Ramos (cell line): ENCODE data around the gene KCNQ5.

ENCODE experiments used
- in situ Hi-C: fragments of 300-500 bp; cut with MboI; formaldehyde crosslinking; loops from one replicate; pipeline ENCODE4 v1.14.3; 2022; ENCODE audit warnings: low sequenced_read_pairs; ENCODE audit not compliant: unreplicated experiment

KCNQ5 gene

DNA sequence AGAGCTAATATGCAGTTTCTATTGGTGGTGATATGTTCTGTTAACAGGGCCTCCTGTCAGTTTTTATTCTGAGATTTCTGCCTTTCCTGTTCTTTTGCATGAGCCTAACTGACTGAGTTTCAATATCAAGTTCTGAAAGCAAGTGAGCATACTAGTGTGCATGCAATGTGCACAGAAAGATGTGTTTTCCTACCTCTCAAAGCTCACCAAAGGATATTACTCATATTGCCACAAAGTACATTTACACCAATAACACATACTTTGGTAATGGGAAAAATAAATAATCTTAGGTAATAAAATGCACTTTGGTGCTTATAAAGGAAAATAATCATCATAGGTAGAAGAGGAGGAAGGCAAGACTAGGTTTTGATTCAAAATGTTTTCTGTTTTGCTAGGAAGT, 408.4 kb downstream of the KCNQ5 start:
- in situ Hi-C loops = no loop called here

DNA sequence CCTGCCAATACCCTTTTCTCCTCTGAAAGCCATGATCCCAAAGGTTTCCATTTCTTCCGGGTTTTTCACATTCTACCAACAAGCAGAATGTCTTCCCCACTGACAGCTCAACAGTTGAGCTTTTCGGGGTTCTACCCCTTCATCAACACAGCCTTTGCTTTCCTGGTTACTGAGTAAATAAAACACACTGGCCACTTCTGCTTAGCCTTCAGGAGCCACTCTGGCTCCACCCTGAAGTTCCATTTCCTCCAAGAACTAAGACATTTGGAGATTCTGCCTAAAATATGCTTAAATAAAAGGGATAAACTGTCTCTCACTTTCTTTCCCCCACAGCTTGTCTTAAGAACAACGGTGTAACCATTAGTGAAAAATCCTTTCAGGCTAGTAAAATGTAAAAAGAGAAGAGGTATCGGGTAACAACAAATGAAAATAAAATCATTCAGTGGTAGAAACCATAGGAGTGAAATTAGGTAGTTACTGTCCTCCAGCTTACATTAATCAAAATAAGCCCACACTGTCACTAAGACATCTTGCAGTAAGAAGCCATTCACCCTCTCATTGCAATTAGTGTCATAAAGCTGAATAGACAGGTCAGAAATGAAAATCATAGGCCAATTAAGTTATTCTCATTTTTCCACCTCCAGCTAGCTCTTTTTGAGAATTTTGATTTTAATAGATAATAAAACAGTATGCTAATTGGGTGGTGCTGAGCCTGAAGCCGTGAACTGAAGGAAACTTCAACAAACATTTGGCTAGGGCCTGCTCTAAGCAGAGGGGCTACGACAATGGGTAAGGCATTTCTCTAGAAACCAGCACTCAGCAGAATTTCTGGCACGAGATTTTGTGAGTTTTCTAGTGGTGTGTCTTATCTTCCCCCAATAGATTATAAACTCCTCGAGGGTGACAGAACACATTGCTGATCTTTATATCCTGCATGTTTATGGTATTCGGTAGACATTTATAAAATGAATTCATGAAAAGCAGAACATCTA, 409.2 kb downstream of the KCNQ5 start:
- in situ Hi-C loops = no loop called here

DNA sequence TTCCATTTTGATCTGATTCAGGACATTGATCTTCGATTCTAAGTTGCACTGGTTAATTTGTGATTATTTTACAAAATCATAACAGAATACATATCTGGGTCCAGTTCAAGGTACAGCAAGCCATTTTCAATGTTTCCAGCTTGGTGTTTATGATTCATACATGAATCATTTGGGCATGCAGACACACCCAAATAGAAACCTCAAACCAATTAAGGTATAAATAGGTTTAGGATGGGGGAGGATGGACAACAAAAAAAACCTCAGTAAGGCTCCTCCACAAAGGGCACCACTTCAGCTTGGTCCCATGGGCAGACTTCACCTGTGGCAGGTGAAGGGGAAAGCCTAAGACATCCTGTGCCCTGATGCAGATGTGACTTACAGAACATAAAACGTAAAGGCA, 410.7 kb downstream of the KCNQ5 start:
- in situ Hi-C loops = no loop called here

DNA sequence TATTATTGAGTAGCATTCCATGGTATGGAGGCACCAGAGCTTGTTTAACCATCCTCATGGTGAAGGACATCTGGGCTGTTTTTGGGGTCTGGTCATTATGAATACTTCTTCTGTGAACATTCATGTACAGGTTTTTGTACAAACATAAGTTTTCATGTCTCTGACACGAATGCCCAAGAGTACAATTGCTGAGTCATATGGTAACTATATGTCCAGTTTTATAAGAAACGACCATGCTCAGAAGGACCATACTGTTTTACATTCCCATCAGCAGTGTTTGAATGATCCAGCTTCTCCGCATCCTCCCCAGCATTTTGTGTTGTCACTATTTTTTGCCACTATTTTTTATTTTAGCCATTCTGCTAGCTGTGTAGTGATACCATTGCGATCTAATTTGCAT, 414.8 kb downstream of the KCNQ5 start:
- in situ Hi-C loops = no loop called here

DNA sequence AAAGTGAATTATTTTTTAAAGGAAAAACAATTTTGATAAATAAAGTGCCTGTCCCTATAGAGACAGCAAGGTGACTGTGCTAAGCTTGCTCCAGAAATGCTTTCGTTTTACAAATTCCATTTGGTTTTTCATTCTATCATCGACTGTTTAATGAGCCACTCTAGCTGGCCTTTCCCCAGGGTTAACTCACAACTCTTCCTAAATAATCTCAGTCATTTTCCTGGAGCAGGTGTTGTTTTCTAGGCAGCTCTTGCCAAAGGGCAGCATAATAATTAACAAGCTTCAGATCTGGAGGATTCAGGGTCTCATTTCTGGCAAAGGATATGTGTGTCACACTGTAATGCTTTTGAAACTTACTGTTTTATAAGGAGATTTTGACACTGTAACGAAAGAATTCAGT, 419.2 kb downstream of the KCNQ5 start:
- in situ Hi-C loops = no loop called here

DNA sequence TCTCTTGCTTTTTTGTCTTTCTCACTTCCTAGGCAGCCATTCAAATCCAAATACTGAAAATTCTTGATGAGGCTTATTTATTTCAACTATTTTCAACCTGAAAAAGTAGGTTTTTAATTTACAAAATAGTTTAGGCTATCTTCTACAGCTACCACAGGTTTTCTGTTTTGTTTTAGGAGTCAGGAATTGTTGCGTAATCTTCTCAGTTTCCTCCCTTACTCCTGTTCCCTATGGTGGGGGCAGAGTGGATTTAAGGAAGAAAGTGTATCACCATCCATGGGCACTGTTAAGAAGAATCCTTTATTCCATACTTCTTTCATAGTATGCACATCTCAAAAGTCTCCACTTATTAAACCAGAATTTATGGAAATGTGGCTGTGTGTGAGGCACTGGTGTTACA, 421.0 kb downstream of the KCNQ5 start:
- in situ Hi-C loops = no loop called here

DNA sequence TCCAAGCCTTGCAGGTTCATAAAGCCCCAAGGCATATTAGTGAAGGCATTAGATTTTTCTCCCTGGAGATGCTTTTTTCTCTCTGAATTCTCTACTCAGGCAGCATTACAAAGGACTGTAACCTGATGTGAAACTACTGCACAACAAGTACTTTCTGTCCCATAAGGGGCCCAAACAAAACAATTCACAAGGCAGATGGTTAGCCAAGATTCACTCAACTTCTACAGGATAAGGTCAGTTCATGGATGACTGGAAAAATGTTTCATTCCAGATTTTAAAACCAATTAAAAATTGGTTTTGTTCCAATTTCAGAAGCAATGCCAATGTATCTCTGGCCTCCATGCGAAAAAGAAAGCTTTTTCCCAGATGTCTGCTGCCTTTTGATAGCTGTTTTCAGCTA, 421.6 kb downstream of the KCNQ5 start:
- in situ Hi-C loops = no loop called here

DNA sequence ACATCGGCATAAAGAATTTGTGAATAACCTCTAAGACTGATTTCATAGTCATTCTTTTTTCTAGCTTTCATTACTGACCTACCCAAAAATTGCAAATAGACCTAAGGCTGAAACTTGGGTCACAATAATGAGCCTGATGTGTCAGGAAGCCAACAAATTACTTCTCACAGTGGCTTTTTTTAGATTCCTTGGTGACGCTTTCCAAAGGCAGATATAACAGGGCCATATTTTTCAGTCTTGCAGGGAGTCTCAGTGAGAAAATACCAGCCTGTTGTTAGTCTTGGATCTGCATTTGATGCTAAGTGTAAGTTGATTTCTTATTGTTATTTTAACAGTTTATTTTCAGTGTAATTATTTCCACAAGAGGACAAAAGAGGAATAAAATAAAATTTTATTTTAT, 423.7 kb downstream of the KCNQ5 start:
- in situ Hi-C loops = no loop called here

DNA sequence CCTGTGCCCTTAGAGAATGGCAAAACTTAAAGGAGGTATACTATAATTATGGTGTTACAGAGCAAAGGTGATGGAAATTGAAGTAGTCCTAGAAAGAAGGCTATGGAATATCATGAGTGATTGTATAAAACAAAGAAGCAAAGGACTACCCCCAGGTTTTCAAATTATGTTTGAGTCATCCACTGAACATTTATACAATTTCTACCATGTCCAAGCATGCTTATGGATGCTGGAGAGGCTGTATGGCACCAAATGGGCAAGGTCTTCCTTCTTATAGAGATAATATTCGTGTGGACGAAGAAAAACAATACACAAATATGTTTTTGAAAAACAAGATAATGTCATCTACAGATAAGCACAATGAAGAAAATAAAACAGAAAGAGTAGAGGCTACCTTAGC, 425.9 kb downstream of the KCNQ5 start:
- in situ Hi-C loops = no loop called here

DNA sequence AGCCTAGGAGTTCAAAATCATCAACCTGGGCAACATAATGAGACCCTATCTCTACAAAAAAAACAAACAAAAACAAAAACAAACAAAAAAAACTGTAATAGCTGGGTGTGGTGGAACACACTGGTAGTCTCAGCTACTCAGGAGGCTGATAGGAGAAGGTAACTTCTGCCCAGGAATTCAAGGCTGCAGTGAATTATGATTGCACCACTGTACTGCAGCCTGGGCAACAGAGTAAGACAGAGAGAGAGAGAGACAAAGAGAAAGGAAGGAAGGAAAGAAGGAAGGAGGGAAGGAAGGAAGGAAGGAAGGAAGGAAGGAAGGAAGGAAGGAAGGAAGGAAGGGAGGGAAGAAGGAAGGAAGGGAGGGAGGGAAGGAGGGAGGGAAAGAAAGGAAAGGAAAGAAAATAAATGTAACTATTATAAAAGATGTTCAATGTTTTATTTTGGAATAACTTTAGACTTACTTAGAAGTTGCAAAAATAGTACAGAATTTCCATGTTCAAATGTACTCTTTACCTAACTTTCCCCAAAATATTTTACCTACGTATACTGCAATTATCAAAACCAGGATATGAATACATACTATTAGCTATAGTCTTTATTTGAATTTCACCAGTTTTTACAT, 428.2 kb downstream of the KCNQ5 start:
- in situ Hi-C loops = no loop called here

DNA sequence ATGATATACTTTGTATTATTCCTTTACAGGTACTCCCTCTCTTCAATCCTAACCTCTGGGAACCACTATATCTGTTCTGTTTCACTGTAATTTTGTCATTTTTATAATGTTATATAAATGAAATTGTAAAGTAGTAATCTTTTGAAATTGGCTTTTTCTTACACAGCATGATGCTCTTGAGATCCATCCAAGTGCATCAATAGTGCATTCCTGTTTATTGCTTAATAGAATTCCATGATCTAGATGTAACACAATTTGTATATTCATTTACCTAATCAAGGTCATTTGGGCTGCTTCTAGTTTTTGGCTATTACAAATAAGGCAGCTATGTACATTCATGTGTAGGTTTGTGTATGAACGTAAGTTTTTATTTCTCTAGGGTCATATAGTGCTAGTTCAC, 428.8 kb downstream of the KCNQ5 start:
- in situ Hi-C loops = no loop called here

DNA sequence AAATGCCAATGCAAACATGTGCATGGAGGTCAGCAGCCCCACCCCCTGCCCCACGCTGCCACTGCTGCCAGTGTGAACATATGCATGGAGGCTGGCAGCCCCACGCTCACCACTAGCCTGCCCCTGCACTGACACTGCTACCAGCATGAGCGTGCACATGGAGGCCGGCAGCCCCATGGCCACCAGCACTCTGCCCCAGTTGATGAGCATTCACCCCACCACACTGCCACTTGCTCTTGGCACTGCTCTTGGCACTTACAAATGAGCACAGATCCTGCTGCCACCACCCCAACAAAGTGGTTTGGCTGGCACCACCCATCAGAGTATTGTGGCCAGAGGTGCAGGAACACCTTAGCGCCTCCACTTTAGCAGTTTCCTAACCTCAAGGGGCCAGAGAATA, 429.3 kb downstream of the KCNQ5 start:
- in situ Hi-C loops = no loop called here

DNA sequence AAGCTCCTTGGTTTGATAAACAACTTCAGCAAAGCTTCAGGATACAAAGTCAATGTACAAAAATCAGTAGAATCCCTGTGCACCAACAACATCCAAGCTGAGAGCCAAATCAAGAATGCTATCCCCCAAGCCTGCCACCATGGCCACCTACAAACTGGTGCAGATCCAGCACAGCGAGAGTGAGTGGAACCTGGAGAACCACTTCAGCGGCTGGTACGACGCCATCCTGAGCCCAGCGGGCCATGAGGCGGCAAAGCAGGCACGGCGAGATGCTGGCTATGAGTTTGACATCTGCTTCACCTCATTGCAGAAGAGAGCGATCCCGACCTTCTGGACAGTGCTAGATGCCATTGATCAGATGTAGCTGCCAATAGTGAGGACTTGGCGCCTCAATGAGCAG, 433.1 kb downstream of the KCNQ5 start:
- in situ Hi-C loops = no loop called here

DNA sequence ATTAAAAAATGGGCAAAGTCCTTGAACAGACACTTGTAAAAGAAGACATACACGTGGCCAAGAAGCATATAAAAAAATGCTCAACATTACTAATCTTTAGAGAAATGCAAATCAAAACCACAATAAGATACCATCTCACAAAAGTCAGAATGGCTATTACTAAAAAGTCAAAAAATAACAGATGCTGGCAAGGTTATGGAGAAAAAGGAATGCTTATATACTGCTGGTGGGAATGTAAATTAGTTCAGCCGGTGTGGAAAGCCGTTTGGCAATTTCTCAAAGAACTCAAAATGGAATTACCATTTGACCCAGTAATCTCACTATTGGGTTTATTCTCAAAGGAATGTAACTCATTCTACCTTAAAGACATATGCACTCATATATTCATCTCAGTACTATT, 436.9 kb downstream of the KCNQ5 start:
- in situ Hi-C loops = no loop called here

DNA sequence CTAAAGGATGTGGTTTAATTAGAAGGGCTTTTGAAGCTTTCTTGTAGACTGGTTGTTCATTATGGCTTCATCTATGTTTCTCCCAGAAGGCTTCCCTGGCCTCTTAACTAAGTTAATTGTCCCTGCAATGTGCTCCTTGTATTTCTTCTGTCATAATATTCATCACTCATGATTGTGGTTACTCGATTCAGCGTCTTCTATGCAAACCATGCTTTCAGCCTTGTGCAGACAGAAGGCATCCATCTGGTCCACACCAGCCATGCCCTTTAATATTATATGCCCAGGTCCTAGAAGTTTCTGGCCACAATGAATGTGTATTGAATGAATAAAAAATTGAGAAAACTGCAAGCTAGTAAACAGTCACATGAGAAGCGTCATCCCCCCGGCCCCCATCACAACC, 440.3 kb downstream of the KCNQ5 start:
- in situ Hi-C loops = no loop called here

DNA sequence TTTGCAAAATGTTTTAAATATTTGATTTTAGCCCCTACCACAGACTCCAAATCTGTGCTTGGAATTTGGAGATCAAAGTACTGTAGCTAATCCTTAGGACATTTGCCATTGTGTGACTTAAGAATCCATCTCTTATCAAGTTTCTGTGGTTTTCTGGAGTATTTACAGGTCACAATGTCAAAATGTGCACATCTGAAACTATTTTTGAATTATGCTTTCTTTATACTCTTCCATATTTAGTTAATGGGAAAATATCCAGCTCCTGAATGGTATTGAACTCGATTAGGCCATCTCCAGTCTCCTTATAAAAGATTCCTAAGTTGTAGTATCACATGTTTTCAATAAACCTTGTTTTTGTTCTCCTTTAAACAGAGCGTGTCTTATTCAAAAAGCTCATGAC, 441.0 kb downstream of the KCNQ5 start:
- in situ Hi-C loops = no loop called here

DNA sequence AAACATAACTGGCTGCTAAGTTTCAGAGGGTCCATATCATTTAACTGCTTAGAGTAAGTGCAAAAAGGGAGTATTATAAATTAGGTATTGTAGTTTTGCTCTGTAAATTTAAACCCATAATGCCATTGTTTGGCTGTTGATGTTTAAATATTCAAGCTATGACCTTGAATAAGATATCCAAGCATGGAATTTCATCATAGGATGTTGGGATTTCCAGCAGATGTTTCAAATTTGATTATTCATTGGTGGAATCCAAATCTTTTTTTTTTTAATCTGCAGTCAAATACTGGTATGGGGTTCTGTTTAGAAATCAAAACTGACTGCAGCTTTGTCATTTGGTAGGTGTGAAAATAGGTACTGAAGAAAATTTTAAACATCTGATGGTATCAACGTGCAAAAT, 442.4 kb downstream of the KCNQ5 start:
- in situ Hi-C loops = no loop called here

DNA sequence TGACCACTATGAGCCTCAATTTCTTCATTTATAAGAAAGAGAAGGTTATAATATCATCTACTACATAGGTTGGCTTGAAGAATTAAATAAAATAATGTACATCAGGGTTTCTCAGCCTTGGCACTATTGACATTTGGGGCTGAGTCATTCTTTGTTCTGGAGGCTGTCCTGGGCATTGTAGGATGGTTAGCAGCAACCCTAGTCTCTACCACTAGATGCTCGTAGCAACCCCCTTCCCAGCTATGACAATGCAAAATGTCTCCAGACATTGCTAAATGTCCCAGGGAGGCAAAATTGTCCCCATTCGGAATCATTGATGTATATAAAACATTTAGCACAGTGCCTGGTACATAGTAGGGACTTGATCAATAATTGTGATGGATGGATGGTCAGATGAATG, 451.4 kb downstream of the KCNQ5 start:
- in situ Hi-C loops = no loop called here

DNA sequence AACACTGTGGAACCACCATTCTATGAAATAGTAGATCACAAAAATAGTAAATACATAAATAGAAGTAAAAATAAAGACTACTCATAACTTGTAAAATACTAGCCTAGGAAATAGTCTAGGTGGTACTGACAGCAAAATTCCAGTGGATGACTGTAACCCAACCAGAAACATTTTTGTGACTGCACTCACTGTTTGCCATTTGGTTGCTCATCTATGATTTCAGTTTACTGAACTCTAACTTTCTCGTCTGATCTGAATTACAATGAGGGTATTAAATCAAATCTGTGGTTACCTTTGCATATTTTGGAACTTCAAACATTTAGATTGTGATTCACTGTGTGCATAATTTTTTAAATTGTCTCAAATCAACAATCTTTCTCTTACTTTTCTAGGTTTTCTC, 452.3 kb downstream of the KCNQ5 start:
- in situ Hi-C loops = no loop called here

DNA sequence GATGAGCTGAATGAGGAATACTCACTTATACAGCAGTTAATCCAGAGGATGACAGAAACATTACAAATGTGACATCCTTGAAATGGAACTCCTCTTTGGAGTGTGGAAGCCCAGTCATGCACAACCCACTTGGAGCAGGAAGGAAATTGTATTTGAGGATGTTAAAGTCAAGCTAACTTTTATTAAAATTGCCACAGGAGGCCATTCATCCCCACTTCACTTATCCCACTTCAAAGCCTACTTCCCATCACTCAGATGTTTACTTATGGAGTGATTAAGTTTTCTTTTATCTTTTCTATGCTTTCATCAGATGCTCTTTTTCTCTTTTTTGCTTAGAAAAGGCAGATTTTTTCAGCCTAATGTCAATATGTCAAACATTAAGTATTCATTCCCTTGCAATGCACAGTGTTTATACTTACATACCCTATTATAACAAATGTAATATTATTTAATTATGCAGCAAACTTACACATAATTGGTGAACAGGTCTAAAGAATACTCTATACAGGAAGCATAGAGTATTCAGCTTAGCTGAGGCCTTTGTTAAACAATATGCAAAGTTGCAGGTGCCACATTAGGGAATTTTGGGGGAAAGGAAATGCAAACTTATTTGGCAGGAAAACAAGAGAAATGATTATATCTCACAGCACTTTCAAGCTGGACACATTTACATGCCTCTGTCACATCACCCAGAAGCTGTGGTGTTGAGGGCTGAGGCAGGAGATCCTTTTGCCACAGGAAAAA, 454.5 kb downstream of the KCNQ5 start:
- in situ Hi-C loops = no loop called here

DNA sequence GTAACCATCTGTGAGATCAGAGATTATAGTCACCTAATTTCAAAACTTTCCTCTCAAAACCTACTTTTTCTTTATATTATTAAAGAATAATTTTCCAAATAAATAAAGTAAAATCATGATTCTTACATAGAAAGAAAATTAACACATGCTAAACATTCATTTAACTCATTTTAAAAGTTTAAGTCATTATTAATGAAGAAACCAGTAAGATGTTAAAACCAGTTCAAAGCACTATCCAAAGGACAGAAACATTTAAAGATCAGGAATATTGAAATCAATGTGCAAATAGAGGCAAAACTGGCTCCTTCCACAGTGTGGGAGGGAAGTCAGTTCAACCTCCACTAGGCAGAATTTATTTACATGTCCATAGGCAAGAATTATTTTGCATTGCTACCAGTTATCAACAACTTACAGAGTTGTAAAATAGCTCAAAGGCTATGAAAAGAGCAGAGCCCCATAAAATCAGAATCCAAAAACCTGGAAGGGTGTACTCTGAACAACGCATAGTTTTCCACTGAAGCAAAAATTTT, 456.5 kb downstream of the KCNQ5 start:
- in situ Hi-C loops = no loop called here
